ENCODE results near the gene HM13. TPM values are rescaled to one million over a fixed set of nuclear protein-coding genes. Genes with fewer than 3 reads are reported as not detected.

HM13 gene
- total RNA-seq, 1 experiment from 2014 or later: 183 TPM

DNA sequence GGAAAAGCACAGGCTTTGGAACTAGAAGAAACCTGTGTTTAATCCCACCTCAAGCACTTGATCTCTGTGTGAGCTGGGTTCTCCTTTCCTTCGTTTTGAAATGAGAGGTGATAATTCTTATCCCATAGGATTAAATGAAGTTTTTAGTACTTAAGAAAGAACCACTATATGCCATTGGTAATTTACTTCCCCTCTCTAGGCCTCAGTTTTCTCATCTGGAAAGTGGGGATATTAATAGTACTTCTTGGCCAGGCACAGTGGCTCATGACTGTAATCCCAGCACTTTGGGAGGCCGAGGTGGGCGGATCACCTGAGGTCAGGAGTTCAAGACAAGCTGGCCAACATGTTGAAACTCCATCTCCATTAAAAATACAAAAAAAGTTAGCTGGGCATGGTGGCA, 25.1 kb upstream of the HM13 start:
- no peaks in the 10 kb centered on the region for H3K9me3 ChIP-seq (ENCODE audit: control insufficient read depth in 1 of 2, insufficient read depth in 1 of 2, low read depth in 1 of 2, low read length in 2 of 2)
- DNase-seq (ENCODE audit: low read depth, low spot score) (no peak), ATAC-seq (no peak)
- no peaks in the 10 kb centered on the region for H3K27me3 ChIP-seq (ENCODE audit: insufficient read depth, low read length)
- no peaks in the 10 kb centered on the region for H3K9me2 ChIP-seq (ENCODE audit: insufficient read depth)
- no peak overlapping the region for H3K4me2 ChIP-seq (ENCODE audit: low read length)
- H4K20me1 ChIP-seq (ENCODE audit: insufficient read depth): no peaks in the 10 kb centered on the region
- CTCF ChIA-PET: interaction anchor here (2.7 kb wide), 1 partner anchor 14 kb away, joined by 12 read pairs; no protein-coding TSS in a partner anchor
- H3K4me3 ChIP-seq (replicated peaks in 1 of 2; ENCODE audit: low read depth in 1 of 2, low read length in 2 of 2): no peak overlapping the region
- H3K4me1 ChIP-seq (ENCODE audit: control insufficient read depth in 1 of 2, insufficient read depth in 2 of 2, low read length in 2 of 2): 0 out of 4 replicates have a peak, but pooled peaks cover 0 to 3% of the 10 kb centered on the region in 2 experiments
- no peak overlapping the region for H3K9ac ChIP-seq (ENCODE audit: low read length)
- no peak overlapping the region for H2AFZ ChIP-seq (ENCODE audit: low read depth, low read length, poor library complexity, severe bottlenecking)
- no peak overlapping the region for H3K27ac ChIP-seq (ENCODE audit: low read depth, low read length)
- no peaks in the 10 kb centered on the region for H3K36me3 ChIP-seq (ENCODE audit: control insufficient read depth in 1 of 2, insufficient read depth in 2 of 2, low read length in 2 of 2)
- RAD21 ChIA-PET (ENCODE audit: low non-redundant PET in 1 of 2, low total read pairs in 2 of 2, uncharacterized antibody in 2 of 2, unreplicated experiment in 2 of 2): no interaction called here
- TF ChIP-seq, protein P1, sequence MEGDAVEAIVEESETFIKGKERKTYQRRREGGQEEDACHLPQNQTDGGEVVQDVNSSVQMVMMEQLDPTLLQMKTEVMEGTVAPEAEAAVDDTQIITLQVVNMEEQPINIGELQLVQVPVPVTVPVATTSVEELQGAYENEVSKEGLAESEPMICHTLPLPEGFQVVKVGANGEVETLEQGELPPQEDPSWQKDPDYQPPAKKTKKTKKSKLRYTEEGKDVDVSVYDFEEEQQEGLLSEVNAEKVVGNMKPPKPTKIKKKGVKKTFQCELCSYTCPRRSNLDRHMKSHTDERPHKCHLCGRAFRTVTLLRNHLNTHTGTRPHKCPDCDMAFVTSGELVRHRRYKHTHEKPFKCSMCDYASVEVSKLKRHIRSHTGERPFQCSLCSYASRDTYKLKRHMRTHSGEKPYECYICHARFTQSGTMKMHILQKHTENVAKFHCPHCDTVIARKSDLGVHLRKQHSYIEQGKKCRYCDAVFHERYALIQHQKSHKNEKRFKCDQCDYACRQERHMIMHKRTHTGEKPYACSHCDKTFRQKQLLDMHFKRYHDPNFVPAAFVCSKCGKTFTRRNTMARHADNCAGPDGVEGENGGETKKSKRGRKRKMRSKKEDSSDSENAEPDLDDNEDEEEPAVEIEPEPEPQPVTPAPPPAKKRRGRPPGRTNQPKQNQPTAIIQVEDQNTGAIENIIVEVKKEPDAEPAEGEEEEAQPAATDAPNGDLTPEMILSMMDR (IDR thresholded peaks at IDR 0.05 in 2 of 3, conservative IDR thresholded peaks at IDR 0.05 in 1 of 3; ENCODE audit: borderline replicate concordance in 1 of 3, insufficient read depth in 1 of 3, low read depth in 2 of 3, low read length in 2 of 3): no peak
- TF ChIP-seq ZNF274 (IDR thresholded peaks at IDR 0.05; ENCODE audit: low read depth, low read length): no peak
- intact Hi-C loops (cut with micrococcal nuclease): no loop called here
- H3K79me2 ChIP-seq (ENCODE audit: insufficient read depth, low read length): no peaks in the 10 kb centered on the region
- POLR2A ChIA-PET: no interaction called here
- no TSS peak for BruUV-seq (replicated peaks)

DNA sequence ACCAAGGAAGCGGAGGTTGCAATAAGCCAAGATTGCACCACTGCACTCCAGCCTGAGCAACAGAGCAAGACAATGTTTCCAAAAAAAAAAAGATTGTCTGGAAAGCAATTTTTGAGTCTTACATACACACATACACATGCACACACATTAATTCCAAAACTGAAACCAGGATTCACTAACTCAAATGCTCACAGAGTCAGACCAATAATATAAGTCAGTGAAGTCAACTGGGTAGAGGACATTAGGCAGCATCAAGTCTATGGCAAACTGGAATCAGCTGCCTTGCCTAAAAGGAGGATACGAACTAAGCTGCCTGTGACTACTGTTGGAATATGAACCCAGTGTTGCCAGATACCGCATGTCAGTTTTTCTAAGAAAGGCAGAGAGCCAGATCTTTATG, 23.5 kb upstream of the HM13 start:
- TF ChIP-seq, protein P2, sequence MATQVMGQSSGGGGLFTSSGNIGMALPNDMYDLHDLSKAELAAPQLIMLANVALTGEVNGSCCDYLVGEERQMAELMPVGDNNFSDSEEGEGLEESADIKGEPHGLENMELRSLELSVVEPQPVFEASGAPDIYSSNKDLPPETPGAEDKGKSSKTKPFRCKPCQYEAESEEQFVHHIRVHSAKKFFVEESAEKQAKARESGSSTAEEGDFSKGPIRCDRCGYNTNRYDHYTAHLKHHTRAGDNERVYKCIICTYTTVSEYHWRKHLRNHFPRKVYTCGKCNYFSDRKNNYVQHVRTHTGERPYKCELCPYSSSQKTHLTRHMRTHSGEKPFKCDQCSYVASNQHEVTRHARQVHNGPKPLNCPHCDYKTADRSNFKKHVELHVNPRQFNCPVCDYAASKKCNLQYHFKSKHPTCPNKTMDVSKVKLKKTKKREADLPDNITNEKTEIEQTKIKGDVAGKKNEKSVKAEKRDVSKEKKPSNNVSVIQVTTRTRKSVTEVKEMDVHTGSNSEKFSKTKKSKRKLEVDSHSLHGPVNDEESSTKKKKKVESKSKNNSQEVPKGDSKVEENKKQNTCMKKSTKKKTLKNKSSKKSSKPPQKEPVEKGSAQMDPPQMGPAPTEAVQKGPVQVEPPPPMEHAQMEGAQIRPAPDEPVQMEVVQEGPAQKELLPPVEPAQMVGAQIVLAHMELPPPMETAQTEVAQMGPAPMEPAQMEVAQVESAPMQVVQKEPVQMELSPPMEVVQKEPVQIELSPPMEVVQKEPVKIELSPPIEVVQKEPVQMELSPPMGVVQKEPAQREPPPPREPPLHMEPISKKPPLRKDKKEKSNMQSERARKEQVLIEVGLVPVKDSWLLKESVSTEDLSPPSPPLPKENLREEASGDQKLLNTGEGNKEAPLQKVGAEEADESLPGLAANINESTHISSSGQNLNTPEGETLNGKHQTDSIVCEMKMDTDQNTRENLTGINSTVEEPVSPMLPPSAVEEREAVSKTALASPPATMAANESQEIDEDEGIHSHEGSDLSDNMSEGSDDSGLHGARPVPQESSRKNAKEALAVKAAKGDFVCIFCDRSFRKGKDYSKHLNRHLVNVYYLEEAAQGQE (IDR thresholded peaks at IDR 0.05; ENCODE audit: low read depth): no peak
- TF ChIP-seq EGR1 (IDR thresholded peaks at IDR 0.05; ENCODE audit: low read depth): no peak
- TF ChIP-seq JUND (IDR thresholded peaks at IDR 0.05): no peak
- no peak for TF ChIP-seq EZH2phosphoT487 (IDR thresholded peaks at IDR 0.05; ENCODE audit: borderline replicate concordance)
- no peak for TF ChIP-seq CBX3 (IDR thresholded peaks at IDR 0.05; ENCODE audit: low read depth)
- no peak for TF ChIP-seq EZH2 (IDR thresholded peaks at IDR 0.05)
- no peak for TF ChIP-seq RAD21 (IDR thresholded peaks at IDR 0.05; ENCODE audit: low read depth)
- TF ChIP-seq, protein P1 (IDR thresholded peaks at IDR 0.05 in 2 of 3, conservative IDR thresholded peaks at IDR 0.05 in 1 of 3; ENCODE audit: borderline replicate concordance in 1 of 3, insufficient read depth in 1 of 3, low read depth in 2 of 3, low read length in 2 of 3): no peak
- intact Hi-C loops (cut with micrococcal nuclease): no loop called here
- H4K20me1 ChIP-seq (ENCODE audit: insufficient read depth): no peaks in the 10 kb centered on the region
- no peaks in the 10 kb centered on the region for H3K9me3 ChIP-seq (ENCODE audit: control insufficient read depth in 1 of 2, insufficient read depth in 1 of 2, low read depth in 1 of 2, low read length in 2 of 2)
- no peaks in the 10 kb centered on the region for H3K36me3 ChIP-seq (ENCODE audit: control insufficient read depth in 1 of 2, insufficient read depth in 2 of 2, low read length in 2 of 2)
- H3K79me2 ChIP-seq (ENCODE audit: insufficient read depth, low read length): no peaks in the 10 kb centered on the region
- H3K27ac ChIP-seq (ENCODE audit: low read depth, low read length): no peak overlapping the region
- RAD21 ChIA-PET (ENCODE audit: low non-redundant PET in 1 of 2, low total read pairs in 2 of 2, uncharacterized antibody in 2 of 2, unreplicated experiment in 2 of 2): no interaction called here
- no TSS peak for BruUV-seq (replicated peaks)
- no peak overlapping the region for H3K4me3 ChIP-seq (replicated peaks in 1 of 2; ENCODE audit: low read depth in 1 of 2, low read length in 2 of 2)
- no peak overlapping the region for H3K4me2 ChIP-seq (ENCODE audit: low read length)
- no peaks in the 10 kb centered on the region for H3K27me3 ChIP-seq (ENCODE audit: insufficient read depth, low read length)
- ATAC-seq (no peak), DNase-seq (ENCODE audit: low read depth, low spot score) (no peak)
- H3K9me2 ChIP-seq (ENCODE audit: insufficient read depth): no peaks in the 10 kb centered on the region
- 0 out of 4 replicates have a peak, but pooled peaks cover 0 to 6% of the 10 kb centered on the region in 2 experiments for H3K4me1 ChIP-seq (ENCODE audit: control insufficient read depth in 1 of 2, insufficient read depth in 2 of 2, low read length in 2 of 2)
- no peak overlapping the region for H2AFZ ChIP-seq (ENCODE audit: low read depth, low read length, poor library complexity, severe bottlenecking)
- CTCF ChIA-PET: interaction anchor here (2.7 kb wide), 1 partner anchor 12 kb away, joined by 12 read pairs; no protein-coding TSS in a partner anchor
- POLR2A ChIA-PET: no interaction called here
- H3K9ac ChIP-seq (ENCODE audit: low read length): no peak overlapping the region

Data from HCT116 (cell line).